Motor neuron (in vitro differentiated cells): ENCODE results near the gene DHCR24. TPM values are rescaled to one million over a fixed set of nuclear protein-coding genes. Genes with fewer than 3 reads are reported as not detected.
"Not testable (repeated sequence)": the region's sequence is repeated elsewhere in the genome, so short reads cannot be mapped to it uniquely, and the experiment has no call there.

Source experiments
- ATAC-seq, 8 experiments: fragments of 200-7000 bp; cut with Tn5 transposase; replicated peaks in 6 of 8; 2 replicates each; pipeline ENCODE4 v1.8.0; 2021; ENCODE audit warnings: mild to moderate bottlenecking in 8 of 8, moderate library complexity in 8 of 8
- H3K27ac ChIP-seq, 2 donors: fragments of 250-450 bp; sonication (Bioruptor Pico); 2 replicates each; pipeline ENCODE4 v1.9.0; 2021; ENCODE audit warnings: antibody characterized with exemption in 2 of 2, mild to moderate bottlenecking in 2 of 2, moderate library complexity in 1 of 2
- H3K4me1 ChIP-seq, 2 donors: fragments of 250-450 bp; sonication (Bioruptor Pico); replicated peaks in 1 of 2; 2 replicates each; pipeline ENCODE4 v1.6.1; 2021; ENCODE audit warnings: antibody characterized with exemption in 2 of 2, mild to moderate bottlenecking in 2 of 2, moderate library complexity in 1 of 2
- H3K4me3 ChIP-seq, 5 donors: fragments of 250-450 bp; sonication (Bioruptor Pico); 2 replicates each; pipeline ENCODE4 v1.9.0; 2021; ENCODE audit warnings: antibody characterized with exemption in 5 of 5, mild to moderate bottlenecking in 5 of 5, moderate library complexity in 4 of 5
- WGBS, 10 experiments: fragments of 450-650 bp; shearing (Covaris generic); methylation state at CpG; one replicate each; pipeline ENCODE4 v1.0.0; 2022; 5-methylcytosine and 5-hydroxymethylcytosine counted together
- in situ Hi-C, 9 experiments: fragments of 400-800 bp; cut with MboI; loops; one replicate each; pipeline ENCODE4 v1.15.0; 2021; ENCODE audit warnings: low sequenced_read_pairs in 9 of 9, low pct_unique_long_range_greater_than_20kb in 2 of 9; ENCODE audit not compliant: unreplicated experiment in 9 of 9
- total RNA-seq, 8 experiments: library from RNA; unstranded; fragments of 300-600 nt; gene quantifications; 2 replicates each; pipeline versions ENCODE4 v1.2.3 to v1.2.4, GENCODE V29; 2022

The DHCR24 gene
- total RNA-seq, 8 experiments from 2014 or later, result 10.0 to 155 (median 66.3) TPM

- WGBS, 10 experiments, result 0 to 100% (median 59%) methylated on average over 1 to 3 of the region's 3 CpGs; no CpG with 5 or more reads in 4 of the 10 experiments
- in situ Hi-C loops, result no loop called here
- H3K27ac ChIP-seq, result no peak overlapping the region
- H3K4me3 ChIP-seq, result no peak overlapping the region
- peaks cover 30 to 31% of the 10 kb centered on the region in 2 donors for H3K4me1 ChIP-seq
- no peak for ATAC-seq
Observed at GRCh38 chr1:54884768-54885167, 2.2 kb downstream of the DHCR24 start.

GRCh38 chr1:54884135-54884586 is 2.8 kb downstream of the DHCR24 start:
- in situ Hi-C loops, result no loop called here
- no peak overlapping the region for H3K4me3 ChIP-seq
- peaks cover 30 to 31% of the 10 kb centered on the region in 2 donors for H3K4me1 ChIP-seq
- no peak overlapping the region for H3K27ac ChIP-seq
- no peak for ATAC-seq
- 6 to 75% (median 40%) methylated on average over 1 to 3 of the region's 3 CpGs; no CpG with 5 or more reads in 1 of the 10 experiments for WGBS, 10 experiments

GRCh38 chr1:54883349-54884102 is 3.5 kb downstream of the DHCR24 start:
- H3K4me3 ChIP-seq, result no peak overlapping the region
- no peak for ATAC-seq
- no peak overlapping the region for H3K27ac ChIP-seq
- H3K4me1 ChIP-seq, result peaks cover 30 to 31% of the 10 kb centered on the region in 2 donors
- in situ Hi-C loops, result no loop called here
- WGBS, 10 experiments, result 51 to 100% (median 80%) methylated on average over 1 to 10 of the region's 10 CpGs

GRCh38 chr1:54882519-54882918 is 4.5 kb downstream of the DHCR24 start:
- in situ Hi-C loops, result no loop called here
- Histone ChIP-seq H3K4me3 (no peak overlapping the region), H3K4me1 (peaks cover 22% of the 10 kb centered on the region in 2 donors), H3K27ac (no peak overlapping the region)
- no peak for ATAC-seq
- 80 to 100% methylated on average over 1 of the region's 1 CpG; no CpG with 5 or more reads in 8 of the 10 experiments for WGBS, 10 experiments

- ATAC-seq, H3K27ac ChIP-seq, H3K4me3 ChIP-seq, in situ Hi-C loops: not testable (repeated sequence)
- WGBS, 10 experiments, result 91 to 100% (median 97%) methylated on average over 1 to 2 of the region's 2 CpGs; no CpG with 5 or more reads in 2 of the 10 experiments
- peaks cover 22% of the 10 kb centered on the region in 2 donors for H3K4me1 ChIP-seq
Observed at GRCh38 chr1:54881604-54882003, 5.4 kb downstream of the DHCR24 start.

- Histone ChIP-seq H3K4me3 (no peak overlapping the region), H3K27ac (no peak overlapping the region), H3K4me1 (peaks cover 14 to 16% of the 10 kb centered on the region in 2 donors)
- no peak for ATAC-seq
- in situ Hi-C loops, result no loop called here
- WGBS, 10 experiments, result 65 to 100% (median 95%) methylated on average over 1 of the region's 1 CpG; no CpG with 5 or more reads in 1 of the 10 experiments
Observed at GRCh38 chr1:54879872-54880271, 7.1 kb downstream of the DHCR24 start.

GRCh38 chr1:54876814-54877213 is 10.2 kb downstream of the DHCR24 start:
- no peak for ATAC-seq
- H3K4me3 ChIP-seq, result no peak overlapping the region
- in situ Hi-C loops, result no loop called here
- WGBS, 10 experiments, result 93 to 100% (median 97%) methylated on average over 1 to 5 of the region's 5 CpGs; no CpG with 5 or more reads in 1 of the 10 experiments
- no peak overlapping the region for H3K27ac ChIP-seq
- no peaks in the 10 kb centered on the region for H3K4me1 ChIP-seq

GRCh38 chr1:54875000-54875399 is 12.0 kb downstream of the DHCR24 start:
- 100% methylated on average over 2 to 3 of the region's 5 CpGs; no CpG with 5 or more reads in 7 of the 10 experiments for WGBS, 10 experiments
- no peak overlapping the region for H3K27ac ChIP-seq
- in situ Hi-C loops, result no loop called here
- ATAC-seq, result no peak
- no peak overlapping the region for H3K4me3 ChIP-seq
- no peaks in the 10 kb centered on the region for H3K4me1 ChIP-seq

- ATAC-seq, result no peak
- 79 to 100% (median 100%) methylated on average over 1 to 3 of the region's 3 CpGs; no CpG with 5 or more reads in 2 of the 10 experiments for WGBS, 10 experiments
- in situ Hi-C loops, result no loop called here
Observed at GRCh38 chr1:54874079-54874830, 12.7 kb downstream of the DHCR24 start.

GRCh38 chr1:54872036-54872331 is 15.0 kb downstream of the DHCR24 start:
- in situ Hi-C loops, result no loop called here
- Histone ChIP-seq H3K27ac (no peak overlapping the region), H3K4me1 (no peaks in the 10 kb centered on the region), H3K4me3 (no peak overlapping the region)
- WGBS, 10 experiments, result 13 to 100% (median 92%) methylated on average over 2 to 5 of the region's 5 CpGs; no CpG with 5 or more reads in 3 of the 10 experiments
- ATAC-seq, result peak in 4 of 8 experiments; percentile 8 to 74 (median 20)

More at GRCh38 chr1:54874079-54874830, 12.7 kb downstream of the DHCR24 start:
- Histone ChIP-seq H3K27ac (no peak overlapping the region), H3K4me3 (no peak overlapping the region), H3K4me1 (no peaks in the 10 kb centered on the region)

GRCh38 chr1:54871275-54872035 is 15.5 kb downstream of the DHCR24 start:
- H3K4me3 ChIP-seq, result no peak overlapping the region
- peak in 3 of 8 experiments; percentile 12 to 22 (median 12) for ATAC-seq
- H3K27ac ChIP-seq, result no peak overlapping the region
- in situ Hi-C loops, result no loop called here
- WGBS, 10 experiments, result 50 to 100% (median 91%) methylated on average over 1 to 11 of the region's 16 CpGs; no CpG with 5 or more reads in 1 of the 10 experiments
- no peaks in the 10 kb centered on the region for H3K4me1 ChIP-seq

- WGBS, 10 experiments, result 95 to 100% (median 100%) methylated on average over 2 of the region's 2 CpGs; no CpG with 5 or more reads in 3 of the 10 experiments
- in situ Hi-C loops, result no loop called here
- Histone ChIP-seq H3K4me1 (no peaks in the 10 kb centered on the region), H3K4me3 (no peak overlapping the region), H3K27ac (no peak overlapping the region)
- no peak for ATAC-seq
Observed at GRCh38 chr1:54870869-54871268, 16.1 kb downstream of the DHCR24 start.
